ENCODE measurements around the gene PGRMC1. TPM values are rescaled to one million over a fixed set of nuclear protein-coding genes. Genes with fewer than 3 reads are reported as not detected.
"Not testable (repeated sequence)": the region's sequence is repeated elsewhere in the genome, so short reads cannot be mapped to it uniquely, and the experiment has no call there.

PGRMC1 gene
- 189 and 192 TPM in 2 replicates for total RNA-seq (2014; rRNA removed; shearing (Covaris generic))

DNA sequence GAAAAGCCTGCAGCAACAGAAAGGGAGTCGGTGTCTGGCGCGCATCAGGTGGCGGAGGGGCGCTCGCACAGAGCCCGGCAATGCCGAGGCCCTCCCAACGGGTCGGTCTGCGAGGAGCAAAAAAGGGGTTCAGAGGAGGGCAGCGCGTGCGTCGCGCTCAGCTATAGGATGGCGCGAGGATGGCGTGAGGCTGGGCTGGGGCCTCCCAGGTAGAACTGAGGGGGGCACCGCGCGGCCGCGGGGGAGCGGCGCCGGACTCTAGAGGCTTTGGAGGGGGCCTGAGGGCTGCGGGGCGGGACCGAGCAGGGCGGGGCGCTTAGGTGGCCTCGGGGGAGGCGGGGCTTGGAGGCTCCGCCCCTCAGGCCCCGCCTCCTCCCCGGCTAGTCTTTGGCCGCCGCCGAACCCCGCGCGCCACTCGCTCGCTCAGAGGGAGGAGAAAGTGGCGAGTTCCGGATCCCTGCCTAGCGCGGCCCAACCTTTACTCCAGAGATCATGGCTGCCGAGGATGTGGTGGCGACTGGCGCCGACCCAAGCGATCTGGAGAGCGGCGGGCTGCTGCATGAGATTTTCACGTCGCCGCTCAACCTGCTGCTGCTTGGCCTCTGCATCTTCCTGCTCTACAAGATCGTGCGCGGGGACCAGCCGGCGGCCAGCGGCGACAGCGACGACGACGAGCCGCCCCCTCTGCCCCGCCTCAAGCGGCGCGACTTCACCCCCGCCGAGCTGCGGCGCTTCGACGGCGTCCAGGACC, at the start of gene PGRMC1:
PGRMC1 (plus strand) TSS at position 414 of the 751 bp plus-strand sequence; CDS start at position 493, 79 bp downstream.
- peak; percentile 74 for DNase-seq (ENCODE audit: low read depth)

DNA sequence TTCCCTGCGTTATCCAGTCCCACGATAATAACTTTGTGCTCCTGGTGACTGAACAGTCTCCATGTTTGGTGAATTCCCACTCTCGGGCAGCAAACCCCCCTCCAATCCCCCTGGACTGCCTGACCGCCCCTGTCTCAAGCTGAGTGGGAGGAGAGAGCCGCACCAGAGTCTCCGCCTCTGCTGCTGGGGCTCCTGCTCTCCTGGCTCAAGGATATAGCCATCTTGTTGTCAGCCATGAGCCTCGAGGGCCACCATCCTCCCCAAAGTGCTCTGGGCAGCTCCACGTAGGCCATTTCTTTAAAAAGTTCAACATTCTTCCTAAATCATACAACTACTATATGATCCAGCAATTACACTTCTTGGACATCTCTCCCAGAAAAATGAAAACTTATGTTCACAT, 49.3 kb upstream of the PGRMC1 start:
- DNase-seq (ENCODE audit: low read depth) = no peak

DNA sequence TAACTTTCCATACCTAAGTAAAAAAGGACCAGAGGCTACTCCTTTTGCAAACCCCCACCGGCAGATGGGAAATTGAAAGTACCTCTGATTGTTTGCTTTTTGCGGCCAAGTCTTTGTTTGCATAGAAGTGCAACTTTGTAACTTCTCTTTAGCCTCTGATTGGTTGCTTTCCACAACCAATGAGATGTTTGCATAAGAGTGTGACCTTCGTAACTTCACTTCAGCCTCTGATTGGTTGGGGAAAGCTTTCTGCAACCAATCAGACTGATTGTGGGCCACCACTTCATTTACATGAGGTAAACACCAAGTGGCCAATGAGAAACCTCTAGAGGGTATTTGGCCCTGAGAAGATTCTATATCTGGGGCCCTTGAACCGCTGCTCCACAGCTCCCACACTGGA, 48.8 kb upstream of the PGRMC1 start:
- DNase-seq (ENCODE audit: low read depth) = peak; percentile 0

DNA sequence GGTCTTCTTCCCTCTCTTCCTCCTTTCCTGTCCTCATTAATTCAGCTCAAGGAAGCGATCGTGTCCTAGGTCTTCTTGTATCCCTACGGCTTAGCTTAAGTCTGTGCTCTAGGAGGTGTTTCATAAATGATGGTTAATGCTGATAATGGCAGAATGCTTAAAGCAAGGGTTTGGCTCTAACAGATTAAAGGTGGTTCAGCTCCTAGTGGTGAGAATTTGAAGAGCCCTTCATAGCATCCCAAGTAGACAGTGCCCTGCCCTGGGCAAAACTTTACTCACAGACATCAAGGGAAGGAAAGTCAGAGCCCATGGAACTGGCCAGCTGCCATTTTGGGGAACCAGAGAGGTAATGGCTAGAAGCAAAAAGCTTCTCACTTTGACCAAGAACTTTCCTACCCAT, 47.0 kb upstream of the PGRMC1 start:
- no peak for DNase-seq (ENCODE audit: low read depth)

DNA sequence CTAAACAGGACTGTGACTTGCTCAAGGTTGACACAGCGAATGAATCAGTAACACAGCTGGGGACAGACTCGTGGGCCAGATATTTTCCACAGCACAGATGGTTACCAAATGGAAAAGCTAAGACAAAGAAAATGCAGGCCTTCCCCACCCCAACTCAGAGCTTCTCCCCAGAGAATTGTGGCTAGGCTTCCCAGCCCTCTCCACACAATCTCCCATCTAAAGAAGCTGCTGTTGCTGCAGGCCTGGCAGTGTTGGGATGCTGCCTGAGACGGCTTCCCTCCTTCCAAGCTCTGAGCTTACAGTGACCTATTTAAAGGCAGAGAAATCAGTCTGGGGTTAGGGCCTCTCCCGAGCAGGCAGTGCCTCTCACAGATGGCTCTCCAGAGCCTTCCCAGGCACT, 46.5 kb upstream of the PGRMC1 start:
- DNase-seq (ENCODE audit: low read depth) = no peak

DNA sequence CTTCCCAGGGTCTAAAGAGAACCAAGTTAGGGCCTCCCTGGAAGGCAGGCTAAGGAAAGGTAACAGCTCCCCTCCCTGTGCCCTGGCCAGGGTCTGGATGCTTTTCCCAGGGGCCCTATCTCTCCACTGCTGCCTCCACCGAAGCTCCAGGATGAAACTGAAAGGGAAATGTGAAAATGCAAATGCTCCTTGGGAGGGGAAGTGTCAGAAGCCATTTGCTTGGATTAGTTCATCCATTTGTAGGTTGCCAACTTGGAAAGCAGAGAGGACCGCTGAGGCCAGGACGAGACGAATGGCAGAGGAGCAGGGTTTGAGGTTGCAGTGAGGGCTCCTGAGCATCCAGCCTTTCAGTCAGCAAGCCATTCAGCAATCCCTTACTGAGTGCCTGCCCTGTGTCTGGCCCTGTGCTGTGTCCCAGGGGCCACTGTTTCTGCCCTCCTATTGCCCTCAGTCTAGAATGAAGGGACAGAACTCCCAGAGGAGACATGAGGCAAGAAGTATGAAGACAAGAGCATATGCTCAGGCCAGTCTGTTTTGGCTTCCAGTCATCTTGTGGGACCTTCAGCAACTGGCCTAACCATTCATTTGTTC, 45.9 kb upstream of the PGRMC1 start:
- DNase-seq (ENCODE audit: low read depth) = no peak

DNA sequence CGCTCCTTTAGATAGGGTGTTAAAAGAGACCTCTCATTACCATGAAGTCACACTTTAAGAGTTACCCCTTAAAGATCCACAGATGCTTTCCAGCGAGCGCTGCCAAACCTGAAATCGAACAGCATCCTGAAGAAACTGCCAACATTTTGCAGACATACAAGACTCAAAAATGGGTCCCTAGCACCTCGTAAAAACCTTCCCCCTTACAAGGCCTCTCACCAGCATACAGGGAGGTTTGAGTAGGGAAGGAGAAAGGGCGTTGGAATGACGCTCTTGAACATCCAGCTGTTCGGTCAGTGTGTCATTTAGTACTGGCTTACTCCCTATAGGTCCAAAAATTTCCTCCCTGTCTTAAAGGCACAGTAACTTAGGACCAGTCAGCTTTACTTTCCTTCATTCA, 45.3 kb upstream of the PGRMC1 start:
- DNase-seq (ENCODE audit: low read depth) = peak; percentile 2

DNA sequence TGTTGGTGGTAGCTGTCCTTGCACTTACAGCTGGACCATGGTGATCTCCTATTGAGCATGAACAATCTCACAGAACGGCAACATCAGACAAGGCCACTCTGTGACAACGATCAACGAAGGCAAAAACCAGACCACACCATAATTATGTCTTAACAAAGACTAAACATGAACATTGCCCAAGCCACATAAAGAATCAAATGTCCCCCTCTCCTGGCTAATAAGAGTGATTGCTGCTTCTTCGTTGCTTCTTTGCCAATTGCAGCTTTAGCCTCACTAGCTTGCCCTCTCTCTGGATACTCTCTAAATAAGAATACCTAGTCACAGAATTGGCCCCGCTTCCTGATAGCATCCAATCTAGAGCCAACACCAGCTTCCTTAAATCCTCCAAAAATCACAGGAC, 41.5 kb upstream of the PGRMC1 start:
- peak; percentile 18 for DNase-seq (ENCODE audit: low read depth)

DNA sequence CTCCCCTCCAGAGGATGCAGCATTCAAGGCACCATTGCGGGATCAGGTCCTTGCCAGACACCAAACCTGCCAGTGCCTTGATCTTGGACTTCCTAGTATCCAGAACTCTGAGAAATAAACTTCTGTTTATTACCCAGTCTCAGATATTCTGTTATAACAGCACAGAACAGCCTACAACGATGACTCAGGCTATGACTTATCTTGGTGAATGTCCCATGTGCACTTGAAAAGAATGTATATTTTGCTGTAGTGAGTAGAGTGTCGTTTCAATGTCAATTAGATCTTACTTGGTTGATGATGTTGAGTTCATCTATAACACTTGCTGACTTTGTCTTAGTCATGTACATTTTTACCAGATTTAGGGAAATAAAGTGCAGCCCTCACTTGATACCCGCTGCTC, 34.5 kb upstream of the PGRMC1 start:
- no peak for DNase-seq (ENCODE audit: low read depth)

DNA sequence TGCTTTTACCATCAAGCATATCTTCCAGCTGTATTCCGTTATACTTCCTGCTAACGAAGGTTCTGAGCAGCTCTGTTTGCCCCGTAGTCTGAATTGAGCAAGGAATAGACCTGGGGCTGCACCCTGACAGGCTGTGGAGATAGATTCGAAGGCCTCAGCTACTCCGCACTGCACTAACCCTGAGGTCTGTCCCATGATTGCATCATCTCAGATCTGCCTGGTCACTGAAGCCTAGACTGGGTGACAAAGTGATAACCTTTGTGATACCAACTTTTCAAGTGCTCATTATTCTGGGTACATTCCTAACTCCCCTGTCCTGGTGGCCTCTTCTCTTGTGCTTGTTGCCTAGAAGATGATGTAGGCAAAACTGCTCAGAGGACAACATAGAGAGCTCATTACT, 29.9 kb upstream of the PGRMC1 start:
- no peak for DNase-seq (ENCODE audit: low read depth)

DNA sequence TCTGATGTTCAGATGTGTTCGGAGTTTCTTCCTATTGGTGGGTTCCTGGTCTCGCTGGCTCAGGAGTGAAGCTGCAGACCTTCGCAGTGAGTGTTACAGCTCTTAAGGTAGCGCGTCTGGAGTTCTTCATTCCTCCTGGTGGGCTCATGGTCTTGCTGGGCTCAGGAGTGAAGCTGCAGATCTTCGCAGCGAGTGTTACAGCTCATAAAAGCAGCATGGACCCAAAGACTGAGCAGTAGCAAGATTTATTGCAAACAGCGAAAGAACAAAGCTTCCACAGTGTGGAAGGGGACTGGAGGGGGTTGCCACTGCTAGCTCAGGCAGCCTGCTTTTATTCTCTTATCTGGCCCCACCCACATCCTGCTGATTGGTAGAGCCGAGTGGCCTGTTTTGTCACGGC, 28.6 kb upstream of the PGRMC1 start:
- not testable (repeated sequence) for DNase-seq (ENCODE audit: low read depth)

DNA sequence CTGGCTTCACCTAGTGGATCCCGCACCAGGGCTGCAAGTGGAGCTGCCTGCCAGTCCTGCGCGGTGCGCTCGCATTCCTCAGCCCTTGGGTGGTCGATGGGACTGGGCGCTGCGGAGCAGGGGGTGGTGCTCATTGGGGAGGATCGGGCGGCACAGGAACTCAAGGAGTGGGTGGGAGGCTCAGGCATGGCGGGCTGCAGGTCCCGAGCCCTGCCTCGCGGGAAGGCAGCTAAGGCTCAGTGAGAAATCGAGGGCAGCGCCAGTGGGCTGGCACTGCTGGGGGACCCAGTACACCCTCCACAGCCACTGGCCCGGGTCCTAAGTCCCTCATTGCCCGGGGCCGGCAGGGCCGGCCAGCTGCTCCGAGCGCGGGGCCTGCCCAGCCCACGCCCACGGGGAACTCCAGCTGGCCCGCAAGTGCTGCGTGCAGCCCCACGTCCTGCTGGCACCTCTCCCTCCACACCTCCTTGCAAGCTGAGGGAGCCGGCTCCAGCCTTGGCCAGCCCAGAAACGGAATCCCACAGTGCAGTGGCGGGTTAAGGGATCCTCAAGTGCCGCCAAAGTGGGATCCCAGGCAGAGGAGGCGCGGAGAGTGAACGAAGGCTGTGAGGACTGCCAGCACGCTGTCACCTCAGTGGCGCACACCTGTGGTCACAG, 27.6 kb upstream of the PGRMC1 start:
- no peak for DNase-seq (ENCODE audit: low read depth)

DNA sequence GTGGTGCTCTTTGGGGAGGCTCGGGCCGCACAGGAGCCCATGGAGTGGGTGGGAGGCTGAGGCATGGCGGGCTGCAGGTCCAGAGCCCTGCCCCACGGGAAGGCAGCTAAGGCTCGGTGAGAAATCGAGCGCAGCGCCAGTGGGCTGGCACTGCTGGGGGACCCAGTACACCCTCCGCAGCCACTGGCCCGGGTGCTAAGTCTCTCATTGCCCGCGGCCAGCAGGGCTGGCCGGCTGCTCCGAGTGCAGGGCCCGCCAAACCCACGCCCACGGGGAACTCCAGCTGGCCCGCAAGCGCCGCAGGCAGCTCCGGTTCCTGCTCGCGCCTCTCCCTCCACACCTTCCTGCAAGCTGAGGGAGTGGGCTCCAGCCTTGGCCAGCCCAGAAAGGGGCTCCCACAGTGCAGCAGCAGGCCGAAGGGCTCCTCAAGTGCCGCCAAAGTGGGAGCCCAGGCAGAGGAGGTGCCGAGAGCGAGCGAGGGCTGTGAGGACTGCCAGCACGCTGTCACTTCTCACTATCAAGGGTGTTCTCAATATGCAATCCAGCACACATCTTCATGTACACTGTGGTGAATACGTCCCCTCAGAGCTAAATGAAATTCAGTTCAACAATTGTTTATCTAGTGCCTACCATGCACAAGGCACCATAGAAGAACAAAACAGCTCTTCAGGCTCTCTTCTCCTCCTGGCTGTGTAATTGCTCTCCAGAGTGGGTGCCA, 25.0 kb upstream of the PGRMC1 start:
- DNase-seq (ENCODE audit: low read depth) = not testable (repeated sequence)

DNA sequence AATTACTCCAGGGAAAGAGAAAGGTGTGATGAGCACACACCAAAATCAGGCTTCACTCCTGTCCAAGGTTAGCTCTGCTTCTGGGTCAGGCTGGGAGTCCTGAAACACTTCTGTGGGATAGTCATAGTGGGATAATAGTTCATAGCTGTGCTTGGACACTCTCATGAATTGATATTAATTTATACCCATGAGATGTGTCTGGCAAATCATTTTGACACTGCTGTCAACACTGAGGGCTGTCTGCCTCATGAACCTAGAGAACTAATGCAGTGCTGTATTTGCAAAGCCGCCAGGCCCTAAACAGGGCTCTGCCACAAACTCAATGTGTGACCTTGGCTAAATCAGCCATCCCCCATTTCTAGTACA, 24.5 kb upstream of the PGRMC1 start:
- DNase-seq (ENCODE audit: low read depth) = no peak

DNA sequence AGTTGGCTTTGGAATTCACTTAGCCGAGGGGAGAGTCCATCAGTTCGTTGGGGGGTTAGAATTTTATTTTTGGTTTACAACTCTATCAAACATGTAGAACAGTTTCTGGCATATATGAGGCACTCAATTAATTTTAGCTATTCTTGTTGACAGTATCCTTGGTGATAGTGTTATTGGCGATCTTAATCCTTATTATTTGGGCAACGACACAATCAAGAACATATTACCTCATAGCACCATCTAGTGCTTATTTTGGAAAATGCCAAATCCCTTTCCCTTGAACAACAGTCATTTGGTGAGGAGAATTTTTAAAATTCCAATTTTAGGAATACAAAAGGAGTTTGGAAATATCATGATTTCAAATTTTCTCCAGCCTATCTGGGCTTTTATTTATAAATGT, 17.9 kb upstream of the PGRMC1 start:
- DNase-seq (ENCODE audit: low read depth) = no peak

DNA sequence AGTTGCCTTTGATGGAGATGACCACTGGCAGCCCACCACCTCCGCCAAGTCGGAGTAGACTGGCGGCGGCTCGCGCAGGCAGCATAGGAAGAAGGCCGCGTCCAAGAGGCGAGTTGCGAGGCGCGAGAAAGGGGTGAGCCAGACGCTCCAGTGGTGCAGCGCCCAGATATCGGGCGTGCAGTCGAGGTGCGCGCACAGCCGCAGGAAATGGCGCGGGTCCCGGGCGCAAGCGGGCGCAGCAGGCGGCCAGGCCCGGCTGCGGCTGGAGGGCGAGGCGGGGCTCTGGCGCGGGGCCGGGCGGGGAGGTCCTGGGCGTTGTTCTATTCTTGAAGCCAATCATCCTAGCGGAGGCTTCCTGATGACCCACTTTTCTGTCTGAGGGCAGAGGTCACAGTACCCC, 13.2 kb upstream of the PGRMC1 start:
- DNase-seq (ENCODE audit: low read depth) = no peak

DNA sequence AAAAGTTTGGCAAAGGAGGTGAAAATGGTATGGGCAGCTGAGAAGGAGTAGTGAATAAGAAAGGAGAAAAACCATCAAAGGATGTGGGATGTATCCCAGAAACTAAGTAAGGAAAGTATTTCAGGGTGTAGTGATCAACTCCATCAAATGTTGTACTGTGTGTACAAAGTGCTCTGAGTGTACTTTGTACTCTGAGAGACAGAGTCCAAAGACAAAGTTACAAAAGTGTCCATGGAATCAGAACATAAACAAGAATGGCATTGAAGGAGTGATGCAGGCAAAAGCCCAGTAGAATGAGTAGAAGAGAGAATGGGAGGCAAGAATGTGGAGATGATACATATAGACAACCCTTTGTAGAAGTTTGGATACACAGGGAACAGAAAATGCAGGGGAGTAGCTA, 12.3 kb upstream of the PGRMC1 start:
- no peak for DNase-seq (ENCODE audit: low read depth)

DNA sequence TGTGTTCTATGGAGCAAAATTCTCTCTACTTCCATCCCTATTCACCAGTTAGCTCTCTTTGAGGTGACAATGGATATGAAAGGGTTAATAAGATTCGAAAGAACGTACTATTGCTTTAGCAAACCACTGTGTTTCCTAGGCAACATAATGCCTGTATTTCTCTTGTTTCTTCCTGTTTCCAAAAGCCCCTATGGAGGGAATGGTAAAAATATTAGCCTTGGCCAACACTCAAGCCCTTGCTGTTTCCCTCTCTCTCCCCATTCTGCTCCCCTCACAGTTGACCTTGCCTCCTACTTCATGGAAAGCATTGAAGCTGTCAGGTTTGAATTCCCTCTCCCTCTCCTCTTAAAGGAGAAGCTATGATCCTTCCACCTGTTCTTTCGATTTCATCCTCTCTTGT, 9.6 kb upstream of the PGRMC1 start:
- DNase-seq (ENCODE audit: low read depth) = no peak

DNA sequence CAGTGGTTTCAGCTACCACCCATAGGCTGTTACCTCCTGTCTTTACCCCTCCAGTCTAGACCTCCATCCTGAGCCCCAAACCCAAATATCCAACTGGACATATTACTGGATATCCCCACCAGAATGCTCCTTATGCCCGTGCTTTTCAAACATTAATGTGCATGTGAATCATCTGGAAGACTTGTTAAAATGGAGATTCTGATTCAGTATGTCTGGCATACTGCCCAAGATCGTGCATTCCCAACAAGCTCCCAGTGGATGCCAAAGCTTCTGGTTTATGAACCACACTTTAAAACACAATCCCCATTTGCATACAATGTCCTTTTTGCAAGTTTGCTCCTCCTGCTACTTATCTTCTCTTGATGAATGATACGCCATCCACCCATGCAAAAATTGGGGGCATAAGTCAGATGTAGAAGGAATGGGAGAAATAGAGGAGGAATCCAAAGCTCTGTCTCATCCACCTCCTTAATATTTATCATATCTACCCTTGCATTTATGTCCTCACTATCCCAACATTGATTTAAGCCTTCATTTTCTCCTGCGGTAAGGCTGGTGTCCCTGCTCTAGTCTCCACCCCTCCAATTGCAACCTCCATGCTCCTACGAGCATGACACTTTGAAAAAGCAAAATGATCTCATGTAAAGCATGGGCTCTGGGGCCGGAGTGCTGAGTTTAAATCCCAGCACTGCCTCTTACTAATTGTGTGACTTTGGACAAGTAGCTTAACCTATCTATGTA, 7.4 kb upstream of the PGRMC1 start:
- peak; percentile 74 for DNase-seq (ENCODE audit: low read depth)

DNA sequence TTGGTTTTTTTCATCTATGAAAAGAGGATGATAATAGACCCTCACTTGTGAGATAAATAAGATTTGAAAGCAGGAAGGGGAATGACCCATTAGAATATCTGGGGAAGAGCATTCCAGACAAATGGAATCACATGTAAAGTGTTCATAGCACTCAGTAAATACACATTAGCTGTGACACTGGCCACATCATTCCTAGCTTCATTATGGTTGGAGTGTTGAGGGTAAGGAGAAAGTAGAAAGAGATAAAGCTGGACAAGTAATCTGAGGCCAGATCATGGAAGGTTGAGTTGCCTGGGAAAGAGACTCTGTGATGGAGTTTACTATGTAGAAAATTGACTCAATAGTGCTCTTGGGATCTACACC, 6.9 kb upstream of the PGRMC1 start:
- no peak for DNase-seq (ENCODE audit: low read depth)

DNA sequence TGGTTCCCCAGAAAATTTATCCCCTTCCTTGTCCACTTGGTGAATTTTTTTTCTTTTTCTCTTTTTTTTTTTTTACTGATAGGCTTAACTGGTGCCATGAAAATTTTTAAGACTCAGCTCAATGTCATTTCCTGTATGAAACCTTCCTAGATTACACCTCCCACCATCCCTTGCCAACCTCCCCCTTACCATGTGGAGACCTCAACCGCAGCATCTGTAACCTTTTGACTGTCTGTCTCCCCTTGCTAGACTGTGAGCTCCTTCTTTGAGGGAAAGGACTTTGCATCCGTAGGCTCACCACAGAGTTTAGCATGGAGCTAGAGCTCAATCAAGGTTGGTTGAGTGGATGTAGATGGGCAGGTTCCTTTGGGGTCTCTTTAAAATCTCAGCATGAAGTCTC, 5.2 kb upstream of the PGRMC1 start:
- DNase-seq (ENCODE audit: low read depth) = no peak

DNA sequence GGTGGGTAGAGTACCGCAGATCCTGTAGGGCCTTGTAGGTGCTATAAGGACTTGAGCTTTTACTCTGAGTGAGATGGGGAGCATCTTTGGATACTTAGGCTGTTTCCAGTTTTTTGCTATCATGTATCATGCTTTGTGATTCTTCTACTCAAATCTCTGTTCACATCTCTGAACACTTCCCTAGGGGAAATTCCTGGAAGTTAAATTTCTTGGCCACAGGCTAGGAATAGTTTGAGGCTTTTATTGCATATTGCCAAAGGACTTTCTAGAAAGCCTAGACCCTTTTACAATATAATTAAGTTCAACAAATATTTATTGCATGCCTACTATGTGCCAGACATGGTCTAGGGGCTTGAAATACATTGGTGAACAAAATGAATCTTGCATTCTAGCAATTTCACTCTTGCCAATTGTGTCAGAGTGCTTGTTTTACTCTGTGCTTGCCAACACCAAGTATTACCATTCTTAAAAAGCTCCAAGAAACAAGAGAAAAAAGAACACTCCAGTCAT, 4.1 kb upstream of the PGRMC1 start:
- no peak for DNase-seq (ENCODE audit: low read depth)
